ENCODE results near the gene ISG20L2. TPM values are rescaled to one million over a fixed set of nuclear protein-coding genes. Genes with fewer than 3 reads are reported as not detected.

The ISG20L2 gene
- total and polyA plus RNA-seq, 2 experiments from 2014 or later = 23.1 to 34.9 TPM

DNA sequence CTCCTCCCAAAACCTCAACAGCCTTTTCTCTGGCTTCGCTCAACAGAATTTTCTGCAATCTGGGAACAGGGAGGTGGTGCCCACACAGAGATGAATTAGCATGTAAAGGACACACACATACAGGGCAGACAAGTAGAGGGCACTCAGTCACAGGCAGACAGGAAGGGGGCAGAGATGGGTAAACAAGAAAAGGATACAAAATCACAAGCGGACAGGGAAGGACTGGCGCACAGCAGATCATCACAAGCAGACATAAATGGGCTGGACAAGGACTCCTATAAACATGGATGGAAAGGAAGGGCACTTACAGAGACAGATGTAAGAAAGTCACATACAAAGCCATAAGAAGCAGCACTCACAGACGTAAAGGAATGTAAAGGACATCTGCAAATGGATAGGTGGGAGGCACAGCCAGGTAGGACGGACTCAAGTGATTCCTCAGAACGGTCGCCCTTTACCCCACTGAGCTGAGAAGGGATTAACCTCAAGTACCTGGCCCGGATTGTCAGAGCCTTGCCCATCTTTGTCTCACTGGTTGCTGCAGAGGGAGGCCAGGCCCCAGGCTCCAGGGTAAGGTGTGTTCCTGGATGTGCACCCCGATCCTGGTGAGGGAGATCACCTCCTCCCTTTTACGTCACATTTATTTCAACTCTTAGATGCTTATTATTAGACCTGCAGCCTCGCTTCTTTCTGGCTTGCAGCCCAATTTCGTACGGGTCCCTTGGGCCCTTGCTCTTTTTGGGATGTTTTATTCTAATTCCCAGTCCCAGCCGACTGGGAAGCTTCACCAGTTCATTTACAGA is 37.9 kb upstream of the ISG20L2 start:
- H4K20me1 ChIP-seq (replicated peaks; ENCODE audit: insufficient read depth) = peaks cover 30% of the 10 kb centered on the region
- H3K4me2 ChIP-seq = peak overlapping the region; percentile 75
- H3K27ac ChIP-seq (ENCODE audit: low read depth) = peak overlapping the region; percentile 47
- H3K27me3 ChIP-seq (ENCODE audit: insufficient read depth) = no peaks in the 10 kb centered on the region
- peaks cover 43% of the 10 kb centered on the region for H3K79me2 ChIP-seq (replicated peaks; ENCODE audit: insufficient read depth)
- no peak for TF ChIP-seq POLR2AphosphoS5 (IDR thresholded peaks at IDR 0.05; ENCODE audit: low read depth)
- TF ChIP-seq ZNF331 (CRISPR knock-in tag; IDR thresholded peaks at IDR 0.05; ENCODE audit: low read depth) = no peak
- no peak for TF ChIP-seq CTCF (conservative IDR thresholded peaks at IDR 0.05; ENCODE audit: low read depth in 2 of 2)
- TF ChIP-seq CREB1 (CRISPR knock-in tag; IDR thresholded peaks at IDR 0.05; ENCODE audit: low read depth) = no peak
- TF ChIP-seq STAT1 (IDR thresholded peaks at IDR 0.05; ENCODE audit: unreplicated experiment) = no peak
- no peak for TF ChIP-seq JUNB (IDR thresholded peaks at IDR 0.05; ENCODE audit: unreplicated experiment)
- TF ChIP-seq, protein P1, sequence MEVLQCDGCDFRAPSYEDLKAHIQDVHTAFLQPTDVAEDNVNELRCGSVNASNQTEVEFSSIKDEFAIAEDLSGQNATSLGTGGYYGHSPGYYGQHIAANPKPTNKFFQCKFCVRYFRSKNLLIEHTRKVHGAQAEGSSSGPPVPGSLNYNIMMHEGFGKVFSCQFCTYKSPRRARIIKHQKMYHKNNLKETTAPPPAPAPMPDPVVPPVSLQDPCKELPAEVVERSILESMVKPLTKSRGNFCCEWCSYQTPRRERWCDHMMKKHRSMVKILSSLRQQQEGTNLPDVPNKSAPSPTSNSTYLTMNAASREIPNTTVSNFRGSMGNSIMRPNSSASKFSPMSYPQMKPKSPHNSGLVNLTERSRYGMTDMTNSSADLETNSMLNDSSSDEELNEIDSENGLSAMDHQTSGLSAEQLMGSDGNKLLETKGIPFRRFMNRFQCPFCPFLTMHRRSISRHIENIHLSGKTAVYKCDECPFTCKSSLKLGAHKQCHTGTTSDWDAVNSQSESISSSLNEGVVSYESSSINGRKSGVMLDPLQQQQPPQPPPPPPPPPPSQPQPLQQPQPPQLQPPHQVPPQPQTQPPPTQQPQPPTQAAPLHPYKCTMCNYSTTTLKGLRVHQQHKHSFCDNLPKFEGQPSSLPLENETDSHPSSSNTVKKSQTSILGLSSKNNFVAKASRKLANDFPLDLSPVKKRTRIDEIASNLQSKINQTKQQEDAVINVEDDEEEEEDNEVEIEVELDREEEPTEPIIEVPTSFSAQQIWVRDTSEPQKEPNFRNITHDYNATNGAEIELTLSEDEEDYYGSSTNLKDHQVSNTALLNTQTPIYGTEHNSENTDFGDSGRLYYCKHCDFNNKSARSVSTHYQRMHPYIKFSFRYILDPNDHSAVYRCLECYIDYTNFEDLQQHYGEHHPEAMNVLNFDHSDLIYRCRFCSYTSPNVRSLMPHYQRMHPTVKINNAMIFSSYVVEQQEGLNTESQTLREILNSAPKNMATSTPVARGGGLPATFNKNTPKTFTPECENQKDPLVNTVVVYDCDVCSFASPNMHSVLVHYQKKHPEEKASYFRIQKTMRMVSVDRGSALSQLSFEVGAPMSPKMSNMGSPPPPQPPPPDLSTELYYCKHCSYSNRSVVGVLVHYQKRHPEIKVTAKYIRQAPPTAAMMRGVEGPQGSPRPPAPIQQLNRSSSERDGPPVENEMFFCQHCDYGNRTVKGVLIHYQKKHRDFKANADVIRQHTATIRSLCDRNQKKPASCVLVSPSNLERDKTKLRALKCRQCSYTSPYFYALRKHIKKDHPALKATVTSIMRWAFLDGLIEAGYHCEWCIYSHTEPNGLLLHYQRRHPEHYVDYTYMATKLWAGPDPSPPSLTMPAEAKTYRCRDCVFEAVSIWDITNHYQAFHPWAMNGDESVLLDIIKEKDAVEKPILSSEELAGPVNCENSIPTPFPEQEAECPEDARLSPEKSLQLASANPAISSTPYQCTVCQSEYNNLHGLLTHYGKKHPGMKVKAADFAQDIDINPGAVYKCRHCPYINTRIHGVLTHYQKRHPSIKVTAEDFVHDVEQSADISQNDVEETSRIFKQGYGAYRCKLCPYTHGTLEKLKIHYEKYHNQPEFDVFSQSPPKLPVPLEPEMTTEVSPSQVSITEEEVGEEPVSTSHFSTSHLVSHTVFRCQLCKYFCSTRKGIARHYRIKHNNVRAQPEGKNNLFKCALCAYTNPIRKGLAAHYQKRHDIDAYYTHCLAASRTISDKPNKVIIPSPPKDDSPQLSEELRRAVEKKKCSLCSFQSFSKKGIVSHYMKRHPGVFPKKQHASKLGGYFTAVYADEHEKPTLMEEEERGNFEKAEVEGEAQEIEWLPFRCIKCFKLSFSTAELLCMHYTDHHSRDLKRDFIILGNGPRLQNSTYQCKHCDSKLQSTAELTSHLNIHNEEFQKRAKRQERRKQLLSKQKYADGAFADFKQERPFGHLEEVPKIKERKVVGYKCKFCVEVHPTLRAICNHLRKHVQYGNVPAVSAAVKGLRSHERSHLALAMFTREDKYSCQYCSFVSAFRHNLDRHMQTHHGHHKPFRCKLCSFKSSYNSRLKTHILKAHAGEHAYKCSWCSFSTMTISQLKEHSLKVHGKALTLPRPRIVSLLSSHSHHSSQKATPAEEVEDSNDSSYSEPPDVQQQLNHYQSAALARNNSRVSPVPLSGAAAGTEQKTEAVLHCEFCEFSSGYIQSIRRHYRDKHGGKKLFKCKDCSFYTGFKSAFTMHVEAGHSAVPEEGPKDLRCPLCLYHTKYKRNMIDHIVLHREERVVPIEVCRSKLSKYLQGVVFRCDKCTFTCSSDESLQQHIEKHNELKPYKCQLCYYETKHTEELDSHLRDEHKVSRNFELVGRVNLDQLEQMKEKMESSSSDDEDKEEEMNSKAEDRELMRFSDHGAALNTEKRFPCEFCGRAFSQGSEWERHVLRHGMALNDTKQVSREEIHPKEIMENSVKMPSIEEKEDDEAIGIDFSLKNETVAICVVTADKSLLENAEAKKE (CRISPR knock-in tag; IDR thresholded peaks at IDR 0.05) = no peak
- no peak for TF ChIP-seq ZNF114 (CRISPR knock-in tag; IDR thresholded peaks at IDR 0.05)
- TF ChIP-seq EZH2 (IDR thresholded peaks at IDR 0.05; ENCODE audit: low read depth, unreplicated experiment) = no peak
- TF ChIP-seq EZH2phosphoT487 (IDR thresholded peaks at IDR 0.05; ENCODE audit: unreplicated experiment) = no peak
- no peak for TF ChIP-seq REST (IDR thresholded peaks at IDR 0.05; ENCODE audit: unreplicated experiment)
- TF ChIP-seq NANOG (IDR thresholded peaks at IDR 0.05; ENCODE audit: borderline replicate concordance) = no peak
- TF ChIP-seq ETS1 (IDR thresholded peaks at IDR 0.05) = no peak
- Mint-ChIP-seq H3K4me3 (no peak overlapping the region), H3K9me3 (no peaks in the 10 kb centered on the region), H3K27me3 (ENCODE audit: insufficient read depth, low read depth, poor library complexity) (peaks cover 7% of the 10 kb centered on the region), H3K36me3 (ENCODE audit: low read depth) (peaks cover 28% of the 10 kb centered on the region), H3K27ac (no peak overlapping the region; the same call in 1 of the 2 replicates), H3K4me1 (peaks cover 34% of the 10 kb centered on the region)
- peaks cover 32% of the 10 kb centered on the region for H3K4me1 ChIP-seq (ENCODE audit: insufficient read depth)
- ATAC-seq (peak; percentile 6), DNase-seq (ENCODE audit: low spot score) (peak; percentile 44)
- peak overlapping the region; percentile 56 for H3K4me3 ChIP-seq
- peaks cover 15% of the 10 kb centered on the region for H3F3A ChIP-seq (replicated peaks; ENCODE audit: low read depth)
- peaks cover 7% of the 10 kb centered on the region for H3K36me3 ChIP-seq (ENCODE audit: insufficient read depth)
- peak overlapping the region; percentile 19 for H2AFZ ChIP-seq
- no peaks in the 10 kb centered on the region for H3K9me2 ChIP-seq (ENCODE audit: insufficient read depth)

Measured in GM23338 (cell line).